H1 (cell line): ENCODE results near the gene CRTC1. TPM values are rescaled to one million over a fixed set of nuclear protein-coding genes. Genes with fewer than 3 reads are reported as not detected.

Experiments
- CTCF ChIA-PET: fragments of 300-600 bp; sonication (Branson Sonifier 250); formaldehyde crosslinking; loops from one replicate; lab custom pipeline; 2021; ENCODE audit not compliant: partially characterized antibody; lab: Charles Lee
- POLR2A ChIA-PET: fragments of 300-600 bp; sonication (Branson Sonifier 250); formaldehyde crosslinking; loops from one replicate; lab custom pipeline; 2021; ENCODE audit warnings: inconsistent platforms; ENCODE audit not compliant: partially characterized antibody; lab: Charles Lee
- DNase-seq, 2 experiments: peaks; one replicate each; pipeline versions ENCODE4 v3.0.0 to v3.0.0-alpha.2; 2010 to 2022; ENCODE audit warnings: low spot score in 2 of 2, low read depth in 1 of 2, mixed read lengths in 1 of 2
- FAIRE-seq: peaks from 2 replicates; lab custom pipeline; 2011; peaks lifted over from hg19 to GRCh38; lab: Jason Lieb, UNC
- H2AFZ ChIP-seq: 2 replicates; pipeline ENCODE4 v1.8.1; 2012; ENCODE audit warnings: low read length, inconsistent platforms
- H2AK5ac ChIP-seq: 2 replicates; pipeline ENCODE4 v1.6.1; 2013; ENCODE audit warnings: low read depth, low read length
- H2BK120ac ChIP-seq: replicated peaks from 2 replicates; pipeline ENCODE3; 2013; ENCODE audit warnings: low read depth, low read length, inconsistent platforms
- H2BK12ac ChIP-seq: 2 replicates; pipeline ENCODE4 v1.6.1; 2013; ENCODE audit warnings: low read depth, low read length
- H2BK15ac ChIP-seq: 2 replicates; pipeline ENCODE4 v1.6.1; 2013; ENCODE audit warnings: low read length
- H2BK20ac ChIP-seq: 2 replicates; pipeline ENCODE4 v1.6.1; 2013; ENCODE audit warnings: low read length
- H2BK5ac ChIP-seq: 2 replicates; pipeline ENCODE4 v1.6.1; 2013; ENCODE audit warnings: low read depth, low read length
- H3K14ac ChIP-seq: 2 replicates; pipeline ENCODE4 v1.6.1; 2013; ENCODE audit warnings: inconsistent platforms; ENCODE audit not compliant: insufficient read length
- H3K18ac ChIP-seq: 2 replicates; pipeline ENCODE4 v1.6.1; 2013; ENCODE audit warnings: low read length; ENCODE audit errors: extremely low read depth
- H3K23ac ChIP-seq: 2 replicates; pipeline ENCODE4 v1.6.1; 2013; ENCODE audit warnings: inconsistent platforms; ENCODE audit not compliant: insufficient read length
- H3K23me2 ChIP-seq: 2 replicates; pipeline ENCODE4 v1.6.1; 2013; ENCODE audit warnings: low read depth, low read length
- H3K27ac ChIP-seq: 2 replicates; pipeline ENCODE4 v1.6.1; 2011; ENCODE audit warnings: low read depth, low read length, inconsistent platforms
- H3K27me3 ChIP-seq, 4 experiments: replicated peaks in 1 of 4; 1 replicate in 1 of 4; 2 replicates in 3 of 4; pipeline versions ENCODE4 v1.6.1 to v1.8.1; 2011 to 2013; ENCODE audit warnings: low read length in 3 of 4, mild to moderate bottlenecking in 3 of 4, inconsistent platforms in 2 of 4, mixed read lengths in 2 of 4, moderate library complexity in 1 of 4; ENCODE audit not compliant: control insufficient read depth in 3 of 4, insufficient read depth in 3 of 4; ENCODE audit errors: extremely low read depth in 1 of 4
- H3K36me3 ChIP-seq, 4 experiments: 2 replicates each; pipeline versions ENCODE4 v1.6.1 to v1.8.1; 2011 to 2013; ENCODE audit warnings: mild to moderate bottlenecking in 4 of 4, low read length in 3 of 4, moderate library complexity in 2 of 4, control low read depth in 1 of 4, inconsistent platforms in 1 of 4; ENCODE audit not compliant: insufficient read depth in 4 of 4, control insufficient read depth in 2 of 4
- H3K4ac ChIP-seq: replicated peaks from 2 replicates; pipeline ENCODE3; 2013; ENCODE audit warnings: low read length, low read depth, mixed read lengths, inconsistent platforms; ENCODE audit not compliant: insufficient read length
- H3K4me1 ChIP-seq, 4 experiments: replicated peaks in 1 of 4; 1 replicate in 1 of 4; 2 replicates in 3 of 4; pipeline versions ENCODE4 v1.6.1 to v1.8.1; 2011 to 2013; ENCODE audit warnings: low read length in 3 of 4, inconsistent platforms in 2 of 4, mixed read lengths in 1 of 4; ENCODE audit not compliant: insufficient read depth in 4 of 4, control insufficient read depth in 3 of 4
- H3K4me2 ChIP-seq, 2 experiments: 2 replicates each; pipeline versions ENCODE4 v1.6.1 to v1.8.1; 2011 to 2013; ENCODE audit warnings: low read depth in 2 of 2, low read length in 2 of 2, control low read depth in 1 of 2, inconsistent platforms in 1 of 2, mild to moderate bottlenecking in 1 of 2; ENCODE audit not compliant: insufficient read depth in 1 of 2
- H3K4me3 ChIP-seq, 4 experiments: fragments of 200-600, 300-600 bp in 1 of 4; sonication (generic), shearing (Covaris generic), sonication (Bioruptor Twin) in 1 of 4; 2 replicates each; pipeline versions ENCODE4 v1.5.1 to v1.8.1; 2011 to 2016; ENCODE audit warnings: low read length in 4 of 4, low read depth in 3 of 4, control low read depth in 2 of 4, inconsistent platforms in 2 of 4, mild to moderate bottlenecking in 2 of 4, mixed read lengths in 1 of 4, moderate library complexity in 1 of 4; ENCODE audit not compliant: insufficient read depth in 2 of 4; ENCODE audit errors: extremely low read depth in 1 of 4
- H3K56ac ChIP-seq: replicated peaks from 2 replicates; pipeline ENCODE3; 2013; ENCODE audit warnings: low read depth, mild to moderate bottlenecking, mixed read lengths, low read length, inconsistent platforms; ENCODE audit not compliant: insufficient read length
- H3K79me1 ChIP-seq: 2 replicates; pipeline ENCODE4 v1.6.1; 2013; ENCODE audit warnings: low read depth, low read length, control low read depth
- H3K79me2 ChIP-seq, 2 experiments: 2 replicates each; pipeline versions ENCODE4 v1.6.1 to v1.8.1; 2012 to 2013; ENCODE audit warnings: low read length in 2 of 2, mild to moderate bottlenecking in 2 of 2, inconsistent platforms in 1 of 2; ENCODE audit not compliant: insufficient read depth in 2 of 2, control insufficient read depth in 1 of 2
- H3K9ac ChIP-seq, 4 experiments: replicated peaks in 1 of 4; 1 replicate in 1 of 4; 2 replicates in 3 of 4; pipeline versions ENCODE4 v1.6.1 to v1.8.1; 2011 to 2013; ENCODE audit warnings: low read depth in 3 of 4, low read length in 3 of 4, control low read depth in 2 of 4, mild to moderate bottlenecking in 2 of 4, moderate library complexity in 2 of 4, inconsistent platforms in 1 of 4; ENCODE audit errors: extremely low read depth in 1 of 4
- H3K9me3 ChIP-seq, 2 experiments: 2 replicates each; pipeline versions ENCODE4 v1.6.1 to v1.8.1; 2012 to 2013; ENCODE audit warnings: mild to moderate bottlenecking in 2 of 2, moderate library complexity in 2 of 2, control low read depth in 1 of 2, inconsistent platforms in 1 of 2, low read depth in 1 of 2, low read length in 1 of 2, mixed read lengths in 1 of 2; ENCODE audit not compliant: insufficient read depth in 2 of 2
- H4K20me1 ChIP-seq, 2 experiments: replicated peaks in 1 of 2; 2 replicates each; pipeline versions ENCODE3 to v1.8.1; 2011 to 2013; ENCODE audit warnings: inconsistent platforms in 2 of 2, low read length in 2 of 2, mild to moderate bottlenecking in 1 of 2; ENCODE audit not compliant: insufficient read depth in 2 of 2, control insufficient read depth in 1 of 2
- H4K5ac ChIP-seq: 2 replicates; pipeline ENCODE4 v1.6.1; 2013; ENCODE audit warnings: low read length, low read depth, mixed read lengths, inconsistent platforms; ENCODE audit not compliant: insufficient read length
- H4K8ac ChIP-seq: 2 replicates; pipeline ENCODE4 v1.8.0; 2013; ENCODE audit warnings: mild to moderate bottlenecking, moderate library complexity, low read length, inconsistent platforms; ENCODE audit not compliant: insufficient read depth; ENCODE audit errors: extremely low read depth
- H4K91ac ChIP-seq: replicated peaks from 2 replicates; pipeline ENCODE3; 2013; ENCODE audit warnings: low read length, mixed read lengths, inconsistent platforms; ENCODE audit not compliant: insufficient read length
- ASH2L ChIP-seq: fragments of 200-600, 300-600 bp; sonication (generic); IDR thresholded peaks from one replicate; pipeline ENCODE4 v1.7.1; 2017; ENCODE audit warnings: low read length
- CHD2 ChIP-seq: IDR thresholded peaks from 2 replicates; pipeline ENCODE4 v1.6.1; 2012; ENCODE audit warnings: low read length, improper control_type of control experiment
- CTBP2 ChIP-seq: IDR thresholded peaks from 2 replicates; pipeline ENCODE4 v1.7.0; 2011; ENCODE audit warnings: borderline replicate concordance, mild to moderate bottlenecking, moderate library complexity, mixed read lengths, low read length; ENCODE audit not compliant: insufficient read depth, insufficient read length
- EZH2 ChIP-seq: fragments of 200-600 bp; sonication (generic); IDR thresholded peaks from 2 replicates; pipeline ENCODE4 v1.7.1; 2012; ENCODE audit warnings: low read depth, mild to moderate bottlenecking, moderate library complexity, low read length, inconsistent platforms; ENCODE audit not compliant: severe bottlenecking
- KDM1A ChIP-seq: fragments of 200-600, 300-600 bp; sonication (generic); IDR thresholded peaks from 2 replicates; pipeline ENCODE4 v1.7.1; 2016; ENCODE audit warnings: mild to moderate bottlenecking, low read length, borderline replicate concordance
- NRF1 ChIP-seq: IDR thresholded peaks from 2 replicates; pipeline ENCODE4 v1.6.1; 2011; ENCODE audit warnings: mild to moderate bottlenecking, low read depth, low read length, improper control_type of control experiment
- POU5F1 ChIP-seq: IDR thresholded peaks from 2 replicates; pipeline ENCODE4 v1.6.1; 2011; ENCODE audit warnings: low read depth, mild to moderate bottlenecking, low read length, moderate library complexity
- RFX5 ChIP-seq: IDR thresholded peaks from 2 replicates; pipeline ENCODE4 v1.6.1; 2011; ENCODE audit warnings: low read depth, low read length, improper control_type of control experiment, borderline replicate concordance
- SIX5 ChIP-seq: IDR thresholded peaks from 2 replicates; pipeline ENCODE4 v1.6.1; 2011; ENCODE audit warnings: mild to moderate bottlenecking, low read depth, low read length
- SUZ12 ChIP-seq: fragments of 200-600 bp; sonication (generic); IDR thresholded peaks from 2 replicates; pipeline ENCODE4 v1.6.1; 2012; ENCODE audit warnings: mild to moderate bottlenecking, inconsistent platforms, low read length, moderate library complexity, mixed read lengths
- WGBS, 2 experiments: shearing (Covaris generic) in 1 of 2; methylation state at CpG; one replicate each; pipeline versions ENCODE4 v1.1.6 to v1.1.7; 2013 to 2015; ENCODE audit warnings: low lambda C conversion rate in 2 of 2, mixed read lengths in 2 of 2, inconsistent platforms in 1 of 2, low coverage in 1 of 2, missing lambda C conversion rate in 1 of 2; ENCODE audit not compliant: insufficient replicate concordance in 2 of 2, insufficient coverage in 1 of 2, insufficient read length in 1 of 2; ENCODE audit errors: extremely low coverage in 1 of 2, missing lambda C conversion rate in 1 of 2; 5-methylcytosine and 5-hydroxymethylcytosine counted together
- polyA plus RNA-seq, 7 experiments: library from polyadenylated mRNA; depleted of rRNA in 3 of 7; stranded (reverse) in 5 of 7; unstranded in 2 of 7; fragments of >200 nt in 5 of 7; fragments of 200-250 nt in 2 of 7; gene quantifications; 1 replicate in 5 of 7; 2 replicates in 1 of 7; 4 replicates in 1 of 7; pipeline versions ENCODE4 v1.2.1 to v1.2.3, GENCODE V29; 2011 to 2013; ENCODE audit warnings: missing spikeins in 2 of 7, mixed read lengths in 2 of 7
- total RNA-seq: library from RNA; stranded (reverse); fragmentation: NEBNext Ultra II Directional; extraction: Animal tissue kit (Norgen Biotek cat#: 25700); gene quantifications from 2 replicates; pipeline ENCODE4 v1.2.1, GENCODE V29; 2021

Gene CRTC1
- total and polyA plus RNA-seq, 2 of the 8 experiments (the other 6 are each of a cell fraction or from before 2014, with no cell fraction given) = 2.9 to 8.5 TPM

DNA sequence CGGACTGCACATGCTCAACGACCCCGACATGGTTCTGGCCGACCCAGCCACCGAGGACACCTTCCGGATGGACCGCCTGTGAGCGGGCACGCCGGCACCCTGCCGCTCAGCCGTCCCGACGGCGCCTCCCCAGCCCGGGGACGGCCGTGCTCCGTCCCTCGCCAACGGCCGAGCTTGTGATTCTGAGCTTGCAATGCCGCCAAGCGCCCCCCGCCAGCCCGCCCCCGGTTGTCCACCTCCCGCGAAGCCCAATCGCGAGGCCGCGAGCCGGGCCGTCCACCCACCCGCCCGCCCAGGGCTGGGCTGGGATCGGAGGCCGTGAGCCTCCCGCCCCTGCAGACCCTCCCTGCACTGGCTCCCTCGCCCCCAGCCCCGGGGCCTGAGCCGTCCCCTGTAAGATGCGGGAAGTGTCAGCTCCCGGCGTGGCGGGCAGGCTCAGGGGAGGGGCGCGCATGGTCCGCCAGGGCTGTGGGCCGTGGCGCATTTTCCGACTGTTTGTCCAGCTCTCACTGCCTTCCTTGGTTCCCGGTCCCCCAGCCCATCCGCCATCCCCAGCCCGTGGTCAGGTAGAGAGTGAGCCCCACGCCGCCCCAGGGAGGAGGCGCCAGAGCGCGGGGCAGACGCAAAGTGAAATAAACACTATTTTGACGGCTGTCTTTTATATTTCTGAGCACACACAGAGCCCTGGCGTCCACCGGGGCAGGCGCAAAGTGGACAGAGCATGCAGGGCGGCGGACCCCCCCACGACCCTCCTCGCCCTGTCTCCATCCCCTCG is 94.0 kb downstream of the CRTC1 start:
- TF ChIP-seq KDM1A (no peak), NRF1 (no peak), SUZ12 (no peak), CHD2 (no peak), POU5F1 (no peak), SIX5 (no peak), RFX5 (no peak), ASH2L (no peak), EZH2 (no peak), CTBP2 (no peak)

More for the DNA sequence above, 94.0 kb downstream of the CRTC1 start:
- no peak overlapping the region for H3K18ac ChIP-seq
- H3K4me1 ChIP-seq = no peaks in the 10 kb centered on the region; a peak in 1 of 7 replicates
- H3K4me2 ChIP-seq = no peak overlapping the region
- no peak overlapping the region for H2AK5ac ChIP-seq
- no peak overlapping the region for H4K5ac ChIP-seq
- no peak overlapping the region for H3K4me3 ChIP-seq
- no peaks in the 10 kb centered on the region for H3K9me3 ChIP-seq
- H4K20me1 ChIP-seq = peaks cover 12 to 31% of the 10 kb centered on the region in 2 experiments
- H3K56ac ChIP-seq = no peak overlapping the region
- ChIA-PET POLR2A (interaction anchor here (0.5 to 1.9 kb wide), 4 partner anchors 13 to 337 kb away, joined by 4 to 11 read pairs (median 4); no protein-coding TSS in a partner anchor), CTCF (interaction anchor here (0.6 to 10.9 kb wide), 9 partner anchors 10 to 299 kb away, joined by 3 to 132 read pairs (median 3); no protein-coding TSS in a partner anchor)
- 82% methylated on average over 36 of the region's 71 CpGs; no CpG with 5 or more reads in 1 of the 2 experiments for WGBS, 2 experiments
- H3K36me3 ChIP-seq = no peaks in the 10 kb centered on the region
- no peak overlapping the region for H2AFZ ChIP-seq
- no peak overlapping the region for H3K23ac ChIP-seq
- H3K14ac ChIP-seq = no peak overlapping the region
- H3K9ac ChIP-seq = no peak overlapping the region
- H3K23me2 ChIP-seq = no peaks in the 10 kb centered on the region
- H4K91ac ChIP-seq = no peak overlapping the region
- no peak overlapping the region for H2BK5ac ChIP-seq
- DNase-seq (no peak), FAIRE-seq (no peak)
- H3K4ac ChIP-seq = no peak overlapping the region
- no peak overlapping the region for H3K27ac ChIP-seq
- H2BK12ac ChIP-seq = no peak overlapping the region
- H4K8ac ChIP-seq = no peak overlapping the region
- H2BK120ac ChIP-seq = no peak overlapping the region
- H3K79me1 ChIP-seq = no peaks in the 10 kb centered on the region
- H2BK15ac ChIP-seq = no peak overlapping the region
- H3K79me2 ChIP-seq = no peaks in the 10 kb centered on the region
- H2BK20ac ChIP-seq = no peak overlapping the region
- H3K27me3 ChIP-seq = peaks cover 14 to 93% (median 84%) of the 10 kb centered on the region in 4 experiments
